SW 1271 (cell line): Measurements from ENCODE around the gene C11orf68.
"Not testable (repeated sequence)": the region's sequence is repeated elsewhere in the genome, so short reads cannot be mapped to it uniquely, and the experiment has no call there.

Experiments used
- DNase-seq, 2 experiments: peaks; one replicate each; lab custom pipeline; 2025; lab: John Stamatoyannopoulos, UW

Gene C11orf68

GRCh38 chr11:65918211-65919140 is at the start of gene C11orf68:
Gene C11orf68 (minus strand): TSS chr11:65919062. CDS start chr11:65919031, 31 bp downstream.
- peak in 1 of 2 experiments; percentile 61 for DNase-seq

- no peak for DNase-seq
These were observed 48.6 kb upstream of the C11orf68 start for GRCh38 chr11:65967329-65967934.

GRCh38 chr11:65965986-65966762 is 47.3 kb upstream of the C11orf68 start:
- no peak for DNase-seq

GRCh38 chr11:65964906-65965305 is 46.0 kb upstream of the C11orf68 start:
- no peak for DNase-seq

GRCh38 chr11:65962141-65962564 is 43.3 kb upstream of the C11orf68 start:
- DNase-seq: no peak

- peak; percentile 94 to 97 for DNase-seq
These were observed 42.6 kb upstream of the C11orf68 start, which contains the start of gene SART1 for GRCh38 chr11:65961267-65962140. Gene SART1 (plus strand): TSS chr11:65961734. CDS start chr11:65961781, 47 bp downstream.

- DNase-seq: no peak
These were observed 42.0 kb upstream of the C11orf68 start for GRCh38 chr11:65960824-65961266.

GRCh38 chr11:65958774-65959420 is 40.0 kb upstream of the C11orf68 start:
- no peak for DNase-seq

- DNase-seq: no peak
These were observed 39.4 kb upstream of the C11orf68 start for GRCh38 chr11:65958291-65958690.

GRCh38 chr11:65954771-65955170 is 35.9 kb upstream of the C11orf68 start:
- no peak for DNase-seq

- DNase-seq: no peak
These were observed 34.6 kb upstream of the C11orf68 start for GRCh38 chr11:65953471-65953870.

- DNase-seq: no peak
These were observed 33.2 kb upstream of the C11orf68 start for GRCh38 chr11:65952052-65952521.

- not testable (repeated sequence) for DNase-seq
These were observed 32.8 kb upstream of the C11orf68 start for GRCh38 chr11:65951641-65952040.

- DNase-seq: not testable (repeated sequence)
These were observed 31.8 kb upstream of the C11orf68 start for GRCh38 chr11:65950711-65951110.

- no peak for DNase-seq
These were observed 28.8 kb upstream of the C11orf68 start for GRCh38 chr11:65947603-65948125.

GRCh38 chr11:65947133-65947532 is 28.3 kb upstream of the C11orf68 start:
- DNase-seq: no peak

GRCh38 chr11:65946655-65947054 is 27.8 kb upstream of the C11orf68 start:
- no peak for DNase-seq

- DNase-seq: no peak
These were observed 27.2 kb upstream of the C11orf68 start for GRCh38 chr11:65945941-65946558.

- DNase-seq: no peak
These were observed 26.6 kb upstream of the C11orf68 start, which contains the start of gene TSGA10IP for GRCh38 chr11:65945430-65945911. Gene TSGA10IP (plus strand): TSS chr11:65945480. CDS start chr11:65945676, 196 bp downstream.
